ENCODE measurements around the gene STX12.

The STX12 gene

GRCh38 chr1:27772932-27773825 is at the start of gene STX12:
STX12 (plus strand) TSS chr1:27773219; CDS start chr1:27773308, 89 bp downstream.
- peak; percentile 85 to 99 (median 96) for DNase-seq

- DNase-seq: peak in 10 of 56 donors; percentile 13 to 42 (median 32)
Observed at GRCh38 chr1:27724961-27725373, 48.1 kb upstream of the STX12 start.

- peak; percentile 89 to 100 (median 99) for DNase-seq
Observed at GRCh38 chr1:27725374-27726172, 47.4 kb upstream of the STX12 start, which contains the start of gene FAM76A. FAM76A (plus strand) TSS chr1:27725961; CDS start chr1:27726081, 120 bp downstream.

DNA sequence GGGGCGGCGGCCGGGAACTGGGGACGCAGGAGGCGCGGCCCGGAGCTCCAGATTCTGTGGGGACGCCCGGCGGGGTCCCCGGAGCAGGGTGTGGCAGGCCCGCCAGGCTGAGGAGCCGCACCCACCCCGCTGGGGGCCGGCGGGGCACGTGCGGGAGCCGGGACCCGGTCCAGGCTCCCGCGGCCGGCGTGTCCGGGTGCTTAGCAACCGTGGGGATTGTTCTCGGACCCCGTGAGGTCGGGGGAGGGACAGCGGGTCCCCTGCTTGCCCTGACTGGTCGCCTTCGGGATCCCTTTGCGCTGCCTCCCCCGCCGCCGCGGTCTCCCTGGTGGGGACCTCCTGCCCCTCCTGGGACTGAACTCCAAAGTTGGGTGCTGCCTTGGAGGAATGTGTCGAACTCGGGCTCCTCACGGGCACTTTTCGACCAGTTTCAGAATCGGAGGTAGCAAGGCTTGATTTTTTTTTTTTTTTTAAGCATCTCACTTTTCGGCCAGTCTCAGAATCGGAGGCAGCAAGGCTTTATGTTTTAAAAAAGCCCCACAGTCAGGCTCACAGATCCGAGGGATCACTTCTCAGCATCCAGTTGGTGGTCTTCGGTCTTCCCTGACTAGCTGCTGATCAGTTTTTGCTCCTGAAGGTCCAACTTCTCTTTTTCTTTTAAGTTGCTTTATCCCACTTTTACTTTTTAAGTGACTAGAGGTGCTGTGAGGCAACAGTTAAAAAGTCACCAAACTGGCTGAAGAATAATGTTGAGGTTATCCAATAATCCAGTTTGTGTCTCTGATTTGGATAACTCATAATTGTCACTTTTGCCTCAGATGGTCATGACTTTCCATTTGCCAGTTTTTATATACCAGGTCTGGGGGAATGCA is 46.6 kb upstream of the STX12 start:
- DNase-seq: peak in 49 of 56 donors; percentile 9 to 81 (median 58)

DNA sequence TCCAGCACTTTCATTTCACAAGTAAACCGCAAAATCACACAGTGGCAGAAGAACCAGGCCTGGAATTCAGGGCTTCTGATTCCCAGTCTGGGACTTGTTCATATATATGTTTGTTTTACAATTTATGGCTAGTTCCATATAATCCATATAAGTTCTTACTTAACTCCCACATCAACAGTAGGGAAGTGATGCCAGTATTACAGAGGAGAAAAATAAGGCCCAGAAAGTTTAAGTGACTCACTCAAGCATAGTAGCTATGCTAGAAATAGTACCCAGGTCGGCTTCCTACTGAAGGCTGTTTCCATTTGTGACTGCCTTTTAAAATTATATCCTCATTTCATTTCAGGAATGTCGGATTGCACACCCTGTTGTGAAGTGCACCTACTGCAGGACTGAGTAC is 45.9 kb upstream of the STX12 start:
- DNase-seq: no peak

- DNase-seq: no peak
Observed at GRCh38 chr1:27736252-27736651, 36.8 kb upstream of the STX12 start.

GRCh38 chr1:27741121-27741520 is 31.9 kb upstream of the STX12 start:
- no peak for DNase-seq

- DNase-seq: no peak
Observed at GRCh38 chr1:27744556-27744955, 28.5 kb upstream of the STX12 start.

GRCh38 chr1:27745466-27745865 is 27.6 kb upstream of the STX12 start:
- no peak for DNase-seq

DNA sequence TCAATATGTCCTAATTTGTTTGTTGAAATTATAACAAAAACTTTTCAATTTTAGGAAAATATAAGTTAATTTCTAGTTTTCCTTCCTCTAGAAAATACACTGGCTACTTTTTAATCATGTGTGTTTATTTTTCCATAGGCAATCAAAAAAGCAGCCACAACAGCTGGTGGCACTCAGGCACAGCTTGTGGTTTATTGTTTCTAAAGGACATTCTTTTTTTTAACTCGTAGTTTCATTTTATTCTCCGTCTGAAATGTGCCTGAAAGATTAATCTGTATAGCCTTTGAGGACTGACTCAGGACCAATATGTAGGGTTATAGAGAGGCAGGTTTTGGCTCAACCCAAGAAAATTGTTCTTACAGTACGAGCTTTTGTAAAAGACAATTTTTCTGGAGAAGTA is 20.7 kb upstream of the STX12 start:
- no peak for DNase-seq

DNA sequence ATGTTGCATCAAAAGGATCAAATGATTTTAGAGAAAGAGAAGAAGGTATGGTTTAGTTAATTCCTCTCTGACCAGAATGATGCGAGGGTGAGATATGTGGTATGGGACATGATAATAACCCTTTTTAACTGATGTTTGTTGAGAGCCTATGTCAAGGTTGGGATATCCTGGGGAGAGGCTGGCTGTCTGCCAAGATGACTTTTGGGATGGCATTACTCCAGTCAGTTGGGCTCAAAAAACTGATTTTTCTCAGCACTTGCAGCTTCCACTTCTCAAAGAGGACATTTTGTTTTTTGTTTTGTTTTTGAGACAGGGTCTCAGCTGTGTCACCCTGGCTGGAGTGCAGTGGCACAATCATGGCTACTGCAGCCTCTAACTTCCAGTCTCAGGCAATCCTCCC is 17.7 kb upstream of the STX12 start:
- peak in 2 of 56 donors; percentile 5 to 21 for DNase-seq

DNA sequence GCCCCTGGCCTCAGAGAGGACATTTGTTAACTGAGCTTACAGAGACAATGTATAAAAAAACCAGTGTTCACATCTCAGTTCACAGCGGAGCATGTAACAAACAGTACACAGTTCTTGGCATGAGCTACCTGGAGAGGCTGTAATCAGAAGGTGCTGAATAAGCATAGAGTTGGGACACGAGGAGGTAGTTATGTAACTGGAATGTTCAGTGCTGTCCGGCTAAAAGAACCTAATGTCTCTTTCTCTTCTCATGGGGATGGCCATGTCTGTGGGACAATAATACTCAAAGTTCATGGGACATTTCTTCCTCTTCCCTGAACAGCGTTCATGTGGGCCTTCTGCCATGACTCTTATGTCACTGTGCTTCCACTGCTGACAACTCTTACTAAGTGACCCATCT is 17.2 kb upstream of the STX12 start:
- DNase-seq: no peak

- no peak for DNase-seq
Observed at GRCh38 chr1:27759236-27759635, 13.8 kb upstream of the STX12 start.

GRCh38 chr1:27760426-27760825 is 12.6 kb upstream of the STX12 start:
- no peak for DNase-seq

GRCh38 chr1:27762033-27762432 is 11.0 kb upstream of the STX12 start:
- DNase-seq: no peak

DNA sequence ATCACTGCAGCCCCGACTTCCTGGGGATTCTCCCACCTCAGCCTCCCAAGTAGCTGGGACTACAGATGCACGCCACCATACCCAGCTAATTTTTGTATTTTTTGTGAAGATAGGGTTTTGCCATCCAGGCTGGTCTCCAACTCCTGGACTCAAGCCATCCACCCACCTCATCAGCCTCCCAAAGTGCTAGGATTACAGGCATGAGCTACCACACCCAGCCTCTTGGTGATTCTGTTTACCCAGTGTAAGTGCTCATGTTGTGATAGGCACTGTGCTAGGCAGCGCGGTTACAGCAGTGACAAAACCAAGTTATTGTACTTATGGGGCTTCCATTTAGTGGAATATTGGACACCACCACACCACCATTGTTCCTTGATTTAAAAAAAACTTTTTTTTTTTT is 9.7 kb upstream of the STX12 start:
- no peak for DNase-seq

- DNase-seq: no peak
Observed at GRCh38 chr1:27770293-27770830, 2.7 kb upstream of the STX12 start.

GRCh38 chr1:27772036-27772931 is 735 bp upstream of the STX12 start:
- DNase-seq: no peak

DNA sequence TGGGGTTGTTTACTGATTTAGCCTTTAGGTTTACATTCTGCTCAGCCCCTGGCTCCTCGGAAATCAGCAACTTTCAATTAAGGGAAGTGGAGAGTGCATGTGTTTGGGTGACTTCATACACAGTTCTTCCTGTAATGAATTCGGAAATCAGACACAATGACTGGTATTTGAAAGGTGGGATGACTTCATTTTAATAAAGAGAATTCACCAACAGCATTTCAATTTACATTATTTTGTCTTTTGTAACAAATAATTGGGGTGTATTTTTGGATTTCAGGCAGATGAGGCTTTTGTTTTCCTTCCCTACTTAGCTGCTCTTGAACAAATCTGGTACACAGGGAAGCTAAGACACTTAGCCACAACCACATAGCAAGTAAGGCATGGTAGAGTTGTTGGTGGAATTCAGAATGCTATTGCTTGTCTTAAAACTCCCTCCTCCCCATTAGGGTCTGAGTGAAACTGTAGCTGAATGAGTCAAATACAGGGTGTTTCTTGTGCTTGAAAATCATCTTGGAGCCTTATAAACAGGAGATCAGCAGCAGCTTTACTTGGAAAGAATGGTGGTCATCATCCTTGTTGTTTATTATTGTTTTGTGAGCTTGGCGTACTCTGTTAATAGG is 917 bp downstream of the STX12 start:
- no peak for DNase-seq

Data from nucleus accumbens (tissue), 56 donors.